ENCODE results near the gene PAOX. TPM values are rescaled to one million over a fixed set of nuclear protein-coding genes. Genes with fewer than 3 reads are reported as not detected.
"Not testable (repeated sequence)": the region's sequence is repeated elsewhere in the genome, so short reads cannot be mapped to it uniquely, and the experiment has no call there.

The PAOX gene
- total and polyA plus RNA-seq, 4 donors = 6.4 to 13.4 (median 9.8) TPM

- not testable (repeated sequence) for H3K4me3 ChIP-seq (ENCODE audit: low read depth, low read length); DNase-seq (ENCODE audit: low read depth in 4 of 6, low spot score in 6 of 6); H3K27ac ChIP-seq (ENCODE audit: low read depth, low read length); H3K9me3 ChIP-seq (ENCODE audit: control insufficient read depth, insufficient read depth, low read length); H3K4me1 ChIP-seq (ENCODE audit: control insufficient read depth, insufficient read depth, low read length); H3K27me3 ChIP-seq (ENCODE audit: control insufficient read depth, insufficient read depth, low read length)
- WGBS (ENCODE audit: insufficient coverage) = no CpG with 5 or more reads among the region's 37 CpGs
- peaks cover 34% of the 10 kb centered on the region for H3K36me3 ChIP-seq (ENCODE audit: control insufficient read depth, insufficient read depth, low read length)
These were observed 45.5 kb downstream of the PAOX start, which contains the start of gene SPRN for GRCh38 chr10:133424601-133425000. SPRN (minus strand) TSS chr10:133424625; CDS start chr10:133423681, 944 bp downstream.

GRCh38 chr10:133429571-133429970 lies 50.5 kb downstream of the PAOX start:
- not testable (repeated sequence) for DNase-seq (ENCODE audit: low read depth in 4 of 6, low spot score in 6 of 6); H3K9me3 ChIP-seq (ENCODE audit: control insufficient read depth, insufficient read depth, low read length); H3K36me3 ChIP-seq (ENCODE audit: control insufficient read depth, insufficient read depth, low read length); H3K4me1 ChIP-seq (ENCODE audit: control insufficient read depth, insufficient read depth, low read length); H3K4me3 ChIP-seq (ENCODE audit: low read depth, low read length); H3K27me3 ChIP-seq (ENCODE audit: control insufficient read depth, insufficient read depth, low read length); H3K27ac ChIP-seq (ENCODE audit: low read depth, low read length)
- no CpG with 5 or more reads among the region's 4 CpGs for WGBS (ENCODE audit: insufficient coverage)

GRCh38 chr10:133431888-133432613 lies 53.0 kb downstream of the PAOX start:
- WGBS (ENCODE audit: insufficient coverage) = no CpG with 5 or more reads among the region's 9 CpGs
- H3K36me3 ChIP-seq (ENCODE audit: control insufficient read depth, insufficient read depth, low read length); H3K27me3 ChIP-seq (ENCODE audit: control insufficient read depth, insufficient read depth, low read length); H3K4me1 ChIP-seq (ENCODE audit: control insufficient read depth, insufficient read depth, low read length); H3K27ac ChIP-seq (ENCODE audit: low read depth, low read length); H3K4me3 ChIP-seq (ENCODE audit: low read depth, low read length); H3K9me3 ChIP-seq (ENCODE audit: control insufficient read depth, insufficient read depth, low read length); DNase-seq (ENCODE audit: low read depth in 4 of 6, low spot score in 6 of 6): not testable (repeated sequence)

- H3K27ac ChIP-seq (ENCODE audit: low read depth, low read length); H3K27me3 ChIP-seq (ENCODE audit: control insufficient read depth, insufficient read depth, low read length); DNase-seq (ENCODE audit: low read depth in 4 of 6, low spot score in 6 of 6); H3K4me3 ChIP-seq (ENCODE audit: low read depth, low read length); H3K9me3 ChIP-seq (ENCODE audit: control insufficient read depth, insufficient read depth, low read length); H3K36me3 ChIP-seq (ENCODE audit: control insufficient read depth, insufficient read depth, low read length); H3K4me1 ChIP-seq (ENCODE audit: control insufficient read depth, insufficient read depth, low read length): not testable (repeated sequence)
- WGBS (ENCODE audit: insufficient coverage) = no CpG with 5 or more reads among the region's 25 CpGs
These were observed 53.7 kb downstream of the PAOX start for GRCh38 chr10:133432789-133433188.

- no peaks in the 10 kb centered on the region for H3K9me3 ChIP-seq (ENCODE audit: control insufficient read depth, insufficient read depth, low read length)
- WGBS (ENCODE audit: insufficient coverage) = 84% methylated on average over 10 of the region's 11 CpGs
- no peak for DNase-seq (ENCODE audit: low read depth in 4 of 6, low spot score in 6 of 6)
These were observed 59.7 kb downstream of the PAOX start for GRCh38 chr10:133438711-133439273.

GRCh38 chr10:133439517-133440461 lies 60.7 kb downstream of the PAOX start:
- H3K4me1 ChIP-seq (ENCODE audit: control insufficient read depth, insufficient read depth, low read length) = no peaks in the 10 kb centered on the region
- no peaks in the 10 kb centered on the region for H3K36me3 ChIP-seq (ENCODE audit: control insufficient read depth, insufficient read depth, low read length)
- H3K27ac ChIP-seq (ENCODE audit: low read depth, low read length) = no peak overlapping the region
- WGBS (ENCODE audit: insufficient coverage) = 82% methylated on average over 24 of the region's 25 CpGs
- H3K27me3 ChIP-seq (ENCODE audit: control insufficient read depth, insufficient read depth, low read length) = no peaks in the 10 kb centered on the region
- H3K9me3 ChIP-seq (ENCODE audit: control insufficient read depth, insufficient read depth, low read length) = no peaks in the 10 kb centered on the region
- H3K4me3 ChIP-seq (ENCODE audit: low read depth, low read length) = no peak overlapping the region
- no peak for DNase-seq (ENCODE audit: low read depth in 4 of 6, low spot score in 6 of 6)

More at GRCh38 chr10:133438711-133439273, 59.7 kb downstream of the PAOX start:
- H3K4me3 ChIP-seq (ENCODE audit: low read depth, low read length) = no peak overlapping the region
- no peaks in the 10 kb centered on the region for H3K4me1 ChIP-seq (ENCODE audit: control insufficient read depth, insufficient read depth, low read length)
- no peaks in the 10 kb centered on the region for H3K36me3 ChIP-seq (ENCODE audit: control insufficient read depth, insufficient read depth, low read length)
- no peaks in the 10 kb centered on the region for H3K27me3 ChIP-seq (ENCODE audit: control insufficient read depth, insufficient read depth, low read length)
- no peak overlapping the region for H3K27ac ChIP-seq (ENCODE audit: low read depth, low read length)

- Histone ChIP-seq H3K27ac (ENCODE audit: low read depth, low read length) (no peak overlapping the region), H3K36me3 (ENCODE audit: control insufficient read depth, insufficient read depth, low read length) (no peaks in the 10 kb centered on the region), H3K4me3 (ENCODE audit: low read depth, low read length) (no peak overlapping the region), H3K9me3 (ENCODE audit: control insufficient read depth, insufficient read depth, low read length) (no peaks in the 10 kb centered on the region), H3K4me1 (ENCODE audit: control insufficient read depth, insufficient read depth, low read length) (no peaks in the 10 kb centered on the region), H3K27me3 (ENCODE audit: control insufficient read depth, insufficient read depth, low read length) (no peaks in the 10 kb centered on the region)
- no peak for DNase-seq (ENCODE audit: low read depth in 4 of 6, low spot score in 6 of 6)
- WGBS (ENCODE audit: insufficient coverage) = 92% methylated on average over 18 of the region's 18 CpGs
These were observed 61.7 kb downstream of the PAOX start for GRCh38 chr10:133440633-133441285.

Measured in spinal cord (tissue), 10 donors.